Mesothelial cell of epicardium (in vitro differentiated cells): ENCODE measurements around the gene DHRS9. TPM values are rescaled to one million over a fixed set of nuclear protein-coding genes. Genes with fewer than 3 reads are reported as not detected.

Experiments used
- DNase-seq, 2 experiments: peaks; one replicate each; pipeline ENCODE4 v3.0.0; 2021; ENCODE audit warnings: low spot score in 2 of 2; ENCODE audit not compliant: unreplicated experiment in 2 of 2
- H3K27ac Mint-ChIP-seq: 2 replicates; pipeline ENCODE4 v1.8.0; 2021; ENCODE audit warnings: mixed read lengths
- H3K27me3 Mint-ChIP-seq: 2 replicates; pipeline ENCODE4 v1.8.0; 2021; ENCODE audit warnings: low read depth, mixed read lengths
- H3K36me3 Mint-ChIP-seq: 2 replicates; pipeline ENCODE4 v1.8.0; 2021; ENCODE audit warnings: mixed read lengths
- H3K4me1 Mint-ChIP-seq: 2 replicates; pipeline ENCODE4 v1.8.0; 2021; ENCODE audit warnings: mixed read lengths
- H3K4me3 Mint-ChIP-seq: 2 replicates; pipeline ENCODE4 v1.8.0; 2021; ENCODE audit warnings: mild to moderate bottlenecking, moderate library complexity, mixed read lengths
- H3K9me3 Mint-ChIP-seq: 2 replicates; pipeline ENCODE4 v1.8.0; 2021; ENCODE audit warnings: mixed read lengths
- total RNA-seq: library from RNA; stranded (reverse); gene quantifications from 3 replicates; pipeline ENCODE4 v1.2.1, GENCODE V29; 2021
- TF ChIP-seq, protein P1 (sequence below): fragments of 200-600 bp; sonication (generic); IDR thresholded peaks from one replicate; pipeline ENCODE4 v1.5.0; 2021; ENCODE audit warnings: antibody characterized with exemption; ENCODE audit not compliant: unreplicated experiment

DHRS9 gene
- total RNA-seq, 1 donor from 2014 or later = 0.16 TPM

DNA sequence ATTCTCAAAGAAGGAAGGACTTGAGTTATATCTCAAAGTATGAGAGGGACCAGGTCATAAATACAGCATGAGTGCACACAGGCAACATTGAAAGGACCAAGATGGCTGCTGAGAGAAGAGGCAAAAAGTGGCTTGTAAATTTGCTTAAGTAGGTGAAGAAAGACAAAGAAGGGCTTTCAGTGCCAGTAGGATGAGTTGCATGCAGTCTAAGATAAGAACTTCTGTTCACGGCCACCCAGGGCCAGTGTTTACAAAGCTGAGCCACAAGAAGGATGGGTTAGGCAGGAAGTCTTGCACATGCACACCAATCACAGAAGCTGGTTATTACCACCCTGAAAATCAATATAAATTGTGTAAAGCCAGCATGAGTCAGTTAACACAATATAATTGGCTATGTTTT lies 35.1 kb upstream of the DHRS9 start:
- DNase-seq = no peak
- Mint-ChIP-seq H3K4me3 (no peak overlapping the region), H3K36me3 (no peaks in the 10 kb centered on the region), H3K4me1 (no peaks in the 10 kb centered on the region), H3K27ac (no peak overlapping the region), H3K9me3 (no peaks in the 10 kb centered on the region), H3K27me3 (no peaks in the 10 kb centered on the region)
- TF ChIP-seq, protein P1, sequence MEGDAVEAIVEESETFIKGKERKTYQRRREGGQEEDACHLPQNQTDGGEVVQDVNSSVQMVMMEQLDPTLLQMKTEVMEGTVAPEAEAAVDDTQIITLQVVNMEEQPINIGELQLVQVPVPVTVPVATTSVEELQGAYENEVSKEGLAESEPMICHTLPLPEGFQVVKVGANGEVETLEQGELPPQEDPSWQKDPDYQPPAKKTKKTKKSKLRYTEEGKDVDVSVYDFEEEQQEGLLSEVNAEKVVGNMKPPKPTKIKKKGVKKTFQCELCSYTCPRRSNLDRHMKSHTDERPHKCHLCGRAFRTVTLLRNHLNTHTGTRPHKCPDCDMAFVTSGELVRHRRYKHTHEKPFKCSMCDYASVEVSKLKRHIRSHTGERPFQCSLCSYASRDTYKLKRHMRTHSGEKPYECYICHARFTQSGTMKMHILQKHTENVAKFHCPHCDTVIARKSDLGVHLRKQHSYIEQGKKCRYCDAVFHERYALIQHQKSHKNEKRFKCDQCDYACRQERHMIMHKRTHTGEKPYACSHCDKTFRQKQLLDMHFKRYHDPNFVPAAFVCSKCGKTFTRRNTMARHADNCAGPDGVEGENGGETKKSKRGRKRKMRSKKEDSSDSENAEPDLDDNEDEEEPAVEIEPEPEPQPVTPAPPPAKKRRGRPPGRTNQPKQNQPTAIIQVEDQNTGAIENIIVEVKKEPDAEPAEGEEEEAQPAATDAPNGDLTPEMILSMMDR = no peak

DNA sequence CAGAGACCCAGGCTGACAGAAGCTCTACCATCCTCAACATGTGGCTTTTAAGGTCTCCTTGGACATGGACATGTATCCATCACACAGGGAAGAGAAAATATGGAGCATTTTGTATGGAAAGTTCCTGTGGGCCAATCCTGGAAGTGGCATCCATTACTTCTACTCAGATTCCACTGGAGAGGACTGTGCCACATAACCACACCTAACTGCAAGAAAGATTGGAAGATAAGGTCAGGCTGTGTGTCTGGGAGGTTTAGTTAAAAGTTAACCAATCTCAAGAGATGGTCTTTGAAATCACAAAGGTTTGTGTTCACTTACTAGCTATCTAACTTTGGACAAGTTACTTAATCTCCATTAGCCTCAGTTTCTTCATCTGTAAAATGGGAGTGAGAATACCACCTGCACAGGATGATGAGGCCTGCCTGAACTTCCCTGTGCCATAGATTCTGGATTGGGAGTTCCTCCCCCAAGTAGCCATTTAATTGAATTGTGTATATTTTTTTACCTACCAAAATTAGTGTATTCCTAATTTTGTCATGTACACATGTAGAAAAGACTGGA lies 34.3 kb upstream of the DHRS9 start:
- H3K27me3 Mint-ChIP-seq = no peaks in the 10 kb centered on the region
- no peak overlapping the region for H3K27ac Mint-ChIP-seq
- H3K4me1 Mint-ChIP-seq = no peaks in the 10 kb centered on the region

DNA sequence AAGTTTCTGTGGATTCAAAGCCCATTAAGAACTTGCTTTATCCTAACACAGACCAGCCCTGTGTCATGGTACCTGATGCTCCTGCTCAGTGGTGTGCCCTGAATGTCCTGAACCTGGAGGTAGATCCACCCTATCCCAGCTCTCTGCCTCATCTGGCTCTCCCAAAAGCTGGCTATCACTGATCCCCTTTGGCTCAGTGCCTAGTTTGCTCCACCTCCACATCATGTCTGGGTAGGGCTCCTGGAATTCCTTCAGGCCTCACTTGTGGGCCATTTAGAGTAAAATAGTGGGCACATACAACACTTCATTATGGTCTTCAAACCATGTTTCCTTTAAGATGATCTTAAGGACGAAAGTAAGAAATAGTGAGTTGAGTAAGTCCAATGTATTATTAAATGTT lies 33.5 kb upstream of the DHRS9 start:
- Mint-ChIP-seq H3K27me3 (no peaks in the 10 kb centered on the region), H3K4me3 (no peak overlapping the region), H3K27ac (no peak overlapping the region), H3K36me3 (no peaks in the 10 kb centered on the region), H3K9me3 (no peaks in the 10 kb centered on the region), H3K4me1 (no peaks in the 10 kb centered on the region)
- TF ChIP-seq, protein P1 = no peak
- DNase-seq = no peak

More for the DNA sequence above, 34.3 kb upstream of the DHRS9 start:
- TF ChIP-seq, protein P1 = no peak
- no peaks in the 10 kb centered on the region for H3K9me3 Mint-ChIP-seq
- no peak for DNase-seq
- no peaks in the 10 kb centered on the region for H3K36me3 Mint-ChIP-seq
- no peak overlapping the region for H3K4me3 Mint-ChIP-seq

DNA sequence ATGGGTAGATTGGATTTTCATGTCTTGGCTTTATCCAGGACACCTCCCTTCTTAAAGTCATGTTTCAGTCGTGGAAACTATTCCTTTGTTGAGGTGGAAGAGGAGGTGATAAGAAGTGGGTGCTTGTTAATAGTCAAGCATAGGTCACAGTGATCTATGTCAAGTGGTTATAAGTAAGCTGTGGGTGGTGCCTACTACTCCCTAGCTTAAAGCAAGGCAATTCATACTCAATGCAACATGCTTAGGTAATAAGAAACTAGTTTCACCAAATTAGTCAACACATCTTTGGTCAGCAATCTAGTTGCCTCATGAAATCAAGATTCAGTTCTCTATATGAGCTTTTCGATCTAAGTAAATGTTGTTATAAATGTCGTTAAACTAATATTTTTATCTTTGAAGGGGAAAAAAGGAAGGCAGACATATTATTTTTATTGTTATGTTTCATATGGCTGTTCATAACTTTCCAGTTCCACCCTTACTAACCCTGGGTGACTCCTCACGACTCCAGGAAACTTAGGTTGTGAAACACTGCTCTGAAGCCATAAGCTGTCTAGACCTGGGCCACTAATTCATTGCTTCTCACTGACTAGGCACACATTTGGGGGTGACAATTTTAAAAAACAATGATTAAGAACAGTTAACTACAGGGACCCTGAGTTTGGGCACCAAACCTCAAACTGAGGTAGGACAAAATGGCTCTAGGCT lies 32.5 kb upstream of the DHRS9 start:
- Mint-ChIP-seq H3K36me3 (no peaks in the 10 kb centered on the region), H3K4me1 (no peaks in the 10 kb centered on the region)
- TF ChIP-seq, protein P1 = no peak

DNA sequence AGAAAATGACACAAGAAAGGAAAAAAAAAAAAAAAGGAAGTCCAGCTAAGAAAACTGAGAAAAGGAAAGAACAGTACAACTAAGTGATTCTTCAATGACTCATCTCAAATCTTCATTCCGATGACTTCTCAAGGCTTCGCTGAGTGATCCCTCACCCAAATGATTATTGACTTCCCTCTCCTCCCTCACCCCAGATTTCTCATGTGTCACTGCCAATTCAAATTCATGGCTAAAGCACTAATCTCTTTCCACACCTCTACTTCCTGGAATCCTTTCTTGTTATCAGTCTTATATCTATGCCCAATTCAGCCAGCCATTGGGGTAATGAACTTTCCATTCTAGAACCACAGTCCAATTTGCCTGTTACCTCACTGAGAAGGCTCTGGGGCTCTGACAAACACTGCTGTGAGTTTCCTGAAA lies 31.0 kb upstream of the DHRS9 start:
- H3K9me3 Mint-ChIP-seq = peaks cover 19% of the 10 kb centered on the region
- TF ChIP-seq, protein P1 = no peak
- no peak overlapping the region for H3K27ac Mint-ChIP-seq
- no peak overlapping the region for H3K4me3 Mint-ChIP-seq
- H3K36me3 Mint-ChIP-seq = peaks cover 4% of the 10 kb centered on the region
- no peak for DNase-seq
- H3K4me1 Mint-ChIP-seq = no peaks in the 10 kb centered on the region
- H3K27me3 Mint-ChIP-seq = no peaks in the 10 kb centered on the region

More for the DNA sequence above, 32.5 kb upstream of the DHRS9 start:
- Mint-ChIP-seq H3K27me3 (no peaks in the 10 kb centered on the region), H3K9me3 (peaks cover 4% of the 10 kb centered on the region), H3K4me3 (no peak overlapping the region), H3K27ac (no peak overlapping the region)
- no peak for DNase-seq
